Activated CD4-positive, alpha-beta T cell treated with anti-CD3 and anti-CD28 coated beads, Interleukin-2, amount 10 ng/mL, durations not matched to agents 24 days and 14 days (primary cell): ENCODE data around the gene THBS1. TPM values are rescaled to one million over a fixed set of nuclear protein-coding genes. Genes with fewer than 3 reads are reported as not detected.

Experiments
- total RNA-seq: library from RNA; stranded (reverse); gene quantifications from 2 replicates; pipeline ENCODE4 v1.2.3, GENCODE V29; 2022

THBS1 gene
- total RNA-seq, 1 donor from 2014 or later = 2.8 TPM

Other genes with a start within 250 kb of the THBS1 start
- gene FSIP1, start 201.8 kb downstream of the THBS1 start, total RNA-seq = 0.37 and 0.47 TPM in 2 replicates